Stromal cell of bone marrow (primary cell): ENCODE measurements around the gene PIP.
"Not testable (repeated sequence)": the region's sequence is repeated elsewhere in the genome, so short reads cannot be mapped to it uniquely, and the experiment has no call there.

Source experiments
- DNase-seq: peaks from one replicate; pipeline ENCODE4 v3.0.0-alpha.2; 2012; ENCODE audit warnings: low read depth

Gene PIP

GRCh38 chr7:143131781-143132180 lies at the start of gene PIP:
Gene PIP, plus strand, starts transcription at chr7:143132077. Its CDS starts 40 bp downstream, at chr7:143132117.
- DNase-seq: no peak

GRCh38 chr7:143085109-143085508 lies 46.8 kb upstream of the PIP start:
- DNase-seq: no peak

- not testable (repeated sequence) for DNase-seq
Observed at GRCh38 chr7:143085610-143086009, 46.3 kb upstream of the PIP start.

- DNase-seq: not testable (repeated sequence)
Observed at GRCh38 chr7:143088549-143089231, 43.2 kb upstream of the PIP start.

GRCh38 chr7:143096146-143096545 lies 35.7 kb upstream of the PIP start:
- DNase-seq: no peak

- not testable (repeated sequence) for DNase-seq
Observed at GRCh38 chr7:143099579-143099978, 32.3 kb upstream of the PIP start.

GRCh38 chr7:143104759-143105158 lies 27.1 kb upstream of the PIP start:
- DNase-seq: no peak

- not testable (repeated sequence) for DNase-seq
Observed at GRCh38 chr7:143108019-143108418, 23.9 kb upstream of the PIP start.

- DNase-seq: no peak
Observed at GRCh38 chr7:143117395-143117794, 14.5 kb upstream of the PIP start.

GRCh38 chr7:143120691-143121405 lies 11.0 kb upstream of the PIP start:
- no peak for DNase-seq

- DNase-seq: not testable (repeated sequence)
Observed at GRCh38 chr7:143123326-143123725, 8.6 kb upstream of the PIP start.

GRCh38 chr7:143126146-143126545 lies 5.7 kb upstream of the PIP start:
- DNase-seq: peak; percentile 39

GRCh38 chr7:143129051-143129450 lies 2.8 kb upstream of the PIP start:
- no peak for DNase-seq

- DNase-seq: no peak
Observed at GRCh38 chr7:143129477-143129876, 2.4 kb upstream of the PIP start.

GRCh38 chr7:143130541-143130940 lies 1.3 kb upstream of the PIP start:
- DNase-seq: no peak

GRCh38 chr7:143147070-143147469 lies 15.2 kb downstream of the PIP start:
- DNase-seq: no peak

GRCh38 chr7:143148050-143148449 lies 16.2 kb downstream of the PIP start:
- no peak for DNase-seq

GRCh38 chr7:143148651-143149050 lies 16.8 kb downstream of the PIP start:
- DNase-seq: no peak

GRCh38 chr7:143150696-143151095 lies 18.8 kb downstream of the PIP start:
- DNase-seq: not testable (repeated sequence)

- DNase-seq: not testable (repeated sequence)
Observed at GRCh38 chr7:143158617-143159016, 26.7 kb downstream of the PIP start.

- no peak for DNase-seq
Observed at GRCh38 chr7:143171697-143172096, 39.8 kb downstream of the PIP start.

- peak; percentile 13 for DNase-seq
Observed at GRCh38 chr7:143172354-143172753, 40.5 kb downstream of the PIP start.

GRCh38 chr7:143176128-143176527 lies 44.3 kb downstream of the PIP start:
- DNase-seq: no peak
